WTC11 (cell line): Measurements from ENCODE around the gene STK32B. TPM values are rescaled to one million over a fixed set of nuclear protein-coding genes. Genes with fewer than 3 reads are reported as not detected.

ENCODE experiments used
- ATAC-seq: fragments of 200-7000 bp; cut with Tn5 transposase; 2 replicates; pipeline ENCODE4 v1.10.0; 2021; ENCODE audit warnings: mild to moderate bottlenecking, moderate library complexity
- CTCF ChIA-PET: fragments of 300-600 bp; sonication (Branson Sonifier 250); formaldehyde crosslinking; loops from one replicate; lab custom pipeline; 2021; ENCODE audit warnings: antibody characterized with exemption; lab: Charles Lee
- POLR2A ChIA-PET: fragments of 350-600 bp; sonication (Branson Sonifier 250); formaldehyde crosslinking; loops from one replicate; lab custom pipeline; 2021; ENCODE audit warnings: antibody characterized with exemption; lab: Charles Lee
- DNase-seq: peaks from one replicate; pipeline ENCODE4 v3.0.0; 2021; ENCODE audit warnings: low spot score
- H3K27ac Mint-ChIP-seq: 2 replicates; pipeline ENCODE4 v1.8.0; 2021; ENCODE audit warnings: mixed read lengths
- H3K27me3 Mint-ChIP-seq: 2 replicates; pipeline ENCODE4 v1.8.0; 2021; ENCODE audit warnings: low read depth, mild to moderate bottlenecking, moderate library complexity, mixed read lengths
- H3K36me3 Mint-ChIP-seq: 2 replicates; pipeline ENCODE4 v1.8.0; 2021; ENCODE audit warnings: mixed read lengths
- H3K4me1 Mint-ChIP-seq: 2 replicates; pipeline ENCODE4 v1.8.0; 2022; ENCODE audit warnings: mixed read lengths
- H3K4me3 Mint-ChIP-seq: 2 replicates; pipeline ENCODE4 v1.8.0; 2021; ENCODE audit warnings: mild to moderate bottlenecking, moderate library complexity, mixed read lengths
- H3K9me3 Mint-ChIP-seq: 2 replicates; pipeline ENCODE4 v1.8.0; 2021; ENCODE audit warnings: mixed read lengths
- CREM ChIP-seq: sonication (generic); formaldehyde crosslinking; IDR thresholded peaks from 2 replicates; pipeline ENCODE4 v1.8.1; 2022; ENCODE audit warnings: mild to moderate bottlenecking, missing genetic modification reagents, moderate library complexity
- ELF4 ChIP-seq: sonication (generic); formaldehyde crosslinking; IDR thresholded peaks from 2 replicates; pipeline ENCODE4 v1.8.1; 2022; ENCODE audit warnings: low read depth, mild to moderate bottlenecking, moderate library complexity, missing genetic modification reagents
- FOXK1 ChIP-seq: sonication (generic); formaldehyde crosslinking; IDR thresholded peaks from 2 replicates; pipeline ENCODE4 v1.8.0; 2022; ENCODE audit warnings: mild to moderate bottlenecking, moderate library complexity, missing genetic modification reagents
- GABPB1 ChIP-seq: sonication (generic); formaldehyde crosslinking; IDR thresholded peaks from 2 replicates; pipeline ENCODE4 v1.8.1; 2023; ENCODE audit warnings: mild to moderate bottlenecking, missing genetic modification reagents
- JUN ChIP-seq: sonication (generic); formaldehyde crosslinking; IDR thresholded peaks from 2 replicates; pipeline ENCODE4 v1.8.0; 2023; ENCODE audit warnings: mild to moderate bottlenecking, missing genetic modification reagents
- KAT7 ChIP-seq: sonication (generic); formaldehyde crosslinking; IDR thresholded peaks from 2 replicates; pipeline ENCODE4 v1.8.1; 2023; ENCODE audit warnings: missing genetic modification reagents, mild to moderate bottlenecking, borderline replicate concordance
- NR1H2 ChIP-seq: sonication (generic); formaldehyde crosslinking; IDR thresholded peaks from 2 replicates; pipeline ENCODE4 v1.9.0; 2021; ENCODE audit warnings: mild to moderate bottlenecking, moderate library complexity, missing genetic modification reagents
- NR2C2 ChIP-seq: sonication (generic); formaldehyde crosslinking; IDR thresholded peaks from 2 replicates; pipeline ENCODE4 v1.8.0; 2022; ENCODE audit warnings: mild to moderate bottlenecking, missing genetic modification reagents
- RORB ChIP-seq: fragments of 250-450 bp; sonication (Bioruptor Pico); IDR thresholded peaks from 2 replicates; pipeline ENCODE4 v1.9.0; 2021; ENCODE audit warnings: mild to moderate bottlenecking
- TEAD1 ChIP-seq: sonication (generic); formaldehyde crosslinking; IDR thresholded peaks from 2 replicates; pipeline ENCODE4 v1.8.0; 2022; ENCODE audit warnings: mild to moderate bottlenecking, missing genetic modification reagents
- TEAD4 ChIP-seq: sonication (generic); formaldehyde crosslinking; IDR thresholded peaks from 2 replicates; pipeline ENCODE4 v1.8.0; 2022; ENCODE audit warnings: mild to moderate bottlenecking, missing genetic modification reagents
- ZBTB21 ChIP-seq: sonication (generic); formaldehyde crosslinking; IDR thresholded peaks from 2 replicates; pipeline ENCODE4 v1.8.1; 2023; ENCODE audit warnings: mild to moderate bottlenecking, missing genetic modification reagents, borderline replicate concordance
- ZNF232 ChIP-seq: sonication (generic); formaldehyde crosslinking; IDR thresholded peaks from 2 replicates; pipeline ENCODE4 v1.8.0; 2022; ENCODE audit warnings: mild to moderate bottlenecking, missing genetic modification reagents
- ZNF263 ChIP-seq: sonication (generic); formaldehyde crosslinking; IDR thresholded peaks from 2 replicates; pipeline ENCODE4 v1.8.1; 2022; ENCODE audit warnings: low read depth, mild to moderate bottlenecking, moderate library complexity, missing genetic modification reagents
- ZNF416 ChIP-seq: fragments of 250-450 bp; sonication (Bioruptor Pico); IDR thresholded peaks from 2 replicates; pipeline ENCODE4 v1.9.0; 2021; ENCODE audit warnings: mild to moderate bottlenecking, inconsistent platforms
- total RNA-seq: library from RNA; stranded (reverse); gene quantifications from 3 replicates; pipeline ENCODE4 v1.2.3, GENCODE V29; 2021
- TF ChIP-seq, protein P1 (sequence below): sonication (generic); formaldehyde crosslinking; IDR thresholded peaks from 2 replicates; pipeline ENCODE4 v1.8.0; 2022; ENCODE audit warnings: mild to moderate bottlenecking, missing genetic modification reagents
- TF ChIP-seq, protein P2 (sequence below): sonication (generic); formaldehyde crosslinking; IDR thresholded peaks from 2 replicates; pipeline ENCODE4 v1.8.1; 2023; ENCODE audit warnings: mild to moderate bottlenecking, missing genetic modification reagents
- TF ChIP-seq, protein P3 (sequence below): fragments of 250-450 bp; sonication (Bioruptor Pico); IDR thresholded peaks from 2 replicates; pipeline ENCODE4 v1.9.0; 2021; ENCODE audit warnings: mild to moderate bottlenecking, borderline replicate concordance
- TF ChIP-seq, protein P4 (sequence below): sonication (generic); formaldehyde crosslinking; IDR thresholded peaks from 2 replicates; pipeline ENCODE4 v1.8.1; 2023; ENCODE audit warnings: mild to moderate bottlenecking, missing genetic modification reagents

STK32B gene
- total RNA-seq, 1 experiment from 2014 or later, result 1.9 TPM

DNA sequence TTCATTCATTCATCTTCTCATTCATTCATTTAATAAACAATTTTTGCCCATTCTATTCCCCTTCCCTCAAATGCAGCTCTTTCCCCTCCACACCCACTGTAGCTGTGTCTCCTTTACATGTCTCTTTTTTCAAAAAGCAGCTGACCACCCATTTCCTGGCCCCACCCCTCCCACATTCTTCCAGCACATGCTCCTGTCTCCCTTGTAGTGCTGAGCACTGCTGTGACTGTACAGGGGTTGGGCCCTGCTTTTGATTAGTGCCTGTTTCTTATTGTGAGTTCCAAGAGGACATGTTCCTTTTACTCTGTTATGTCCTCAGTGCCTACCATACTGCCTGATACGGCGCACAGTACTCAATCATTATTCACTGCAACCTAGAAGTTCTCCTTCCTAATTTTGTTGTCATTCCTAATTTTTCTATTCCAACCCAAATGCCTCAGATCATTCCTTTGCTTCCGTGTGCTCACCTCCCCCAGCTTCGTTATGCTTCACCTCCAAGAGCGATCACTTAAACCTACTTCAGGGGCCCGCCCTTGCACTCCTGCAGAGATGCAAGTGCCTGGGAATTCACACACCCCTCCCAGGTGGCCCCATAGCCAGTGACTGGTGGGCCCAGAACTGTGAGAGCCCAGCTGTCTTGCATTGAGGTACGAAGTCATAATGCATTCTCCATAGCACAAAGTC lies 152.2 kb downstream of the STK32B start (continued):
- TF ChIP-seq NR1H2 (CRISPR knock-in tag) (no peak), ZBTB21 (CRISPR knock-in tag) (no peak), GABPB1 (no peak)
- TF ChIP-seq, protein P1, sequence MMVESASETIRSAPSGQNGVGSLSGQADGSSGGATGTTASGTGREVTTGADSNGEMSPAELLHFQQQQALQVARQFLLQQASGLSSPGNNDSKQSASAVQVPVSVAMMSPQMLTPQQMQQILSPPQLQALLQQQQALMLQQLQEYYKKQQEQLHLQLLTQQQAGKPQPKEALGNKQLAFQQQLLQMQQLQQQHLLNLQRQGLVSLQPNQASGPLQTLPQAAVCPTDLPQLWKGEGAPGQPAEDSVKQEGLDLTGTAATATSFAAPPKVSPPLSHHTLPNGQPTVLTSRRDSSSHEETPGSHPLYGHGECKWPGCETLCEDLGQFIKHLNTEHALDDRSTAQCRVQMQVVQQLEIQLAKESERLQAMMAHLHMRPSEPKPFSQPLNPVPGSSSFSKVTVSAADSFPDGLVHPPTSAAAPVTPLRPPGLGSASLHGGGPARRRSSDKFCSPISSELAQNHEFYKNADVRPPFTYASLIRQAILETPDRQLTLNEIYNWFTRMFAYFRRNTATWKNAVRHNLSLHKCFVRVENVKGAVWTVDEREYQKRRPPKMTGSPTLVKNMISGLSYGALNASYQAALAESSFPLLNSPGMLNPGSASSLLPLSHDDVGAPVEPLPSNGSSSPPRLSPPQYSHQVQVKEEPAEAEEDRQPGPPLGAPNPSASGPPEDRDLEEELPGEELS (CRISPR knock-in tag), result no peak
- TF ChIP-seq, all 79 proteins: peak for 0

DNA sequence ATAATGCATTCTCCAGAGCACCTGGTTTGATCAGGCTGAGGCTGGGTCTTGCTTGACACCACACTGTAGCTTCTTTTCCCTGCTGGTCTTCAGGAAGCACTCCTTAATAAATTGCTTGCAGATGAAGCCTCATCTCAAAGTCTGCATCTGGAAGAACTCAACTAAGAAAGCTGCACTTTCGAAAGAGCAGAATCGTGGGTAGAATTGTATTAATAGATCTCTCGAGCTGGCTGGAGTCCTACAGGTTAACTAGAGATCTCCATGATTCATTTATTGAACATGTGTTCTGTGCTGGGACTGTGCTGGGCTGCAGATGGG lies 152.7 kb downstream of the STK32B start:
- no peak for ATAC-seq
- no peak for DNase-seq
- H3K36me3 Mint-ChIP-seq, result peaks cover 38% of the 10 kb centered on the region
- ChIA-PET CTCF (no interaction called here), POLR2A (no interaction called here)
- peaks cover 65% of the 10 kb centered on the region for H3K4me1 Mint-ChIP-seq
- no peak overlapping the region for H3K27ac Mint-ChIP-seq
- TF ChIP-seq CREM, result no peak
- TF ChIP-seq, all 79 proteins: peak for 0
- H3K27me3 Mint-ChIP-seq, result peaks cover 30% of the 10 kb centered on the region
- H3K4me3 Mint-ChIP-seq, result no peak overlapping the region
- peaks cover 64% of the 10 kb centered on the region for H3K9me3 Mint-ChIP-seq

DNA sequence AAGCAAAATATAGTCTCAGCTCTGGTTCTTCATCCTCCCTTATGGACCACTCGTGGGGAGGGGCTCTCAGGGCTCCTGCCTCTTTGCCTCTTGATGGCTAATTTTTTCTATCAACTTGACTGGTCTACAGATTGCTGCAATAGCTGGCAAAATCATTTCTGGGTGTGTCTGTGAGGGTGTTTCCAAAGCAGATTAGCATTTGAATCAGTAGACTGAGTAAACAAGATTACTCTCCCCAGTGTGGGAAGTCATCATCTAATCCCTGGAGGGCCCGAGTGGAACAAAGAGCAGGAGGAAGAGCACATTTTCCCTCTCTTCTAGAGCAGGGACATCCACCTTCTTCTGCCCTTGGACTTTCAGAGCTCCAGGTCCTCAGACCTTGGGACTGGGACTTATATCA lies 153.5 kb downstream of the STK32B start:
- TF ChIP-seq TEAD4 (no peak), NR2C2 (CRISPR knock-in tag) (no peak), JUN (no peak)
- Mint-ChIP-seq H3K36me3 (peaks cover 38% of the 10 kb centered on the region), H3K27me3 (peaks cover 30% of the 10 kb centered on the region), H3K4me3 (no peak overlapping the region), H3K4me1 (peaks cover 56% of the 10 kb centered on the region), H3K9me3 (peaks cover 64% of the 10 kb centered on the region), H3K27ac (no peak overlapping the region)
- ATAC-seq, result no peak
- ChIA-PET POLR2A (no interaction called here), CTCF (no interaction called here)
- DNase-seq, result no peak

GRCh38 chr4:5206016-5206790 lies 154.9 kb downstream of the STK32B start:
- H3K4me3 Mint-ChIP-seq, result no peak overlapping the region
- ChIA-PET CTCF (no interaction called here), POLR2A (no interaction called here)
- ATAC-seq, result no peak
- peaks cover 46% of the 10 kb centered on the region for H3K4me1 Mint-ChIP-seq
- H3K9me3 Mint-ChIP-seq, result peaks cover 63% of the 10 kb centered on the region
- peaks cover 37% of the 10 kb centered on the region for H3K36me3 Mint-ChIP-seq
- peaks cover 29% of the 10 kb centered on the region for H3K27me3 Mint-ChIP-seq
- H3K27ac Mint-ChIP-seq, result no peak overlapping the region
- DNase-seq, result no peak
- TF ChIP-seq ZNF416 (no peak), KAT7 (no peak), JUN (no peak), ELF4 (CRISPR knock-in tag) (no peak), ZNF232 (CRISPR knock-in tag) (no peak), FOXK1 (no peak), ZNF263 (CRISPR knock-in tag) (no peak), RORB (CRISPR knock-in tag) (no peak), TEAD1 (CRISPR knock-in tag) (no peak), ZBTB21 (CRISPR knock-in tag) (no peak)
- TF ChIP-seq, protein P2, sequence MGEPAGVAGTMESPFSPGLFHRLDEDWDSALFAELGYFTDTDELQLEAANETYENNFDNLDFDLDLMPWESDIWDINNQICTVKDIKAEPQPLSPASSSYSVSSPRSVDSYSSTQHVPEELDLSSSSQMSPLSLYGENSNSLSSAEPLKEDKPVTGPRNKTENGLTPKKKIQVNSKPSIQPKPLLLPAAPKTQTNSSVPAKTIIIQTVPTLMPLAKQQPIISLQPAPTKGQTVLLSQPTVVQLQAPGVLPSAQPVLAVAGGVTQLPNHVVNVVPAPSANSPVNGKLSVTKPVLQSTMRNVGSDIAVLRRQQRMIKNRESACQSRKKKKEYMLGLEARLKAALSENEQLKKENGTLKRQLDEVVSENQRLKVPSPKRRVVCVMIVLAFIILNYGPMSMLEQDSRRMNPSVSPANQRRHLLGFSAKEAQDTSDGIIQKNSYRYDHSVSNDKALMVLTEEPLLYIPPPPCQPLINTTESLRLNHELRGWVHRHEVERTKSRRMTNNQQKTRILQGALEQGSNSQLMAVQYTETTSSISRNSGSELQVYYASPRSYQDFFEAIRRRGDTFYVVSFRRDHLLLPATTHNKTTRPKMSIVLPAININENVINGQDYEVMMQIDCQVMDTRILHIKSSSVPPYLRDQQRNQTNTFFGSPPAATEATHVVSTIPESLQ (CRISPR knock-in tag), result no peak
- TF ChIP-seq, protein P3, sequence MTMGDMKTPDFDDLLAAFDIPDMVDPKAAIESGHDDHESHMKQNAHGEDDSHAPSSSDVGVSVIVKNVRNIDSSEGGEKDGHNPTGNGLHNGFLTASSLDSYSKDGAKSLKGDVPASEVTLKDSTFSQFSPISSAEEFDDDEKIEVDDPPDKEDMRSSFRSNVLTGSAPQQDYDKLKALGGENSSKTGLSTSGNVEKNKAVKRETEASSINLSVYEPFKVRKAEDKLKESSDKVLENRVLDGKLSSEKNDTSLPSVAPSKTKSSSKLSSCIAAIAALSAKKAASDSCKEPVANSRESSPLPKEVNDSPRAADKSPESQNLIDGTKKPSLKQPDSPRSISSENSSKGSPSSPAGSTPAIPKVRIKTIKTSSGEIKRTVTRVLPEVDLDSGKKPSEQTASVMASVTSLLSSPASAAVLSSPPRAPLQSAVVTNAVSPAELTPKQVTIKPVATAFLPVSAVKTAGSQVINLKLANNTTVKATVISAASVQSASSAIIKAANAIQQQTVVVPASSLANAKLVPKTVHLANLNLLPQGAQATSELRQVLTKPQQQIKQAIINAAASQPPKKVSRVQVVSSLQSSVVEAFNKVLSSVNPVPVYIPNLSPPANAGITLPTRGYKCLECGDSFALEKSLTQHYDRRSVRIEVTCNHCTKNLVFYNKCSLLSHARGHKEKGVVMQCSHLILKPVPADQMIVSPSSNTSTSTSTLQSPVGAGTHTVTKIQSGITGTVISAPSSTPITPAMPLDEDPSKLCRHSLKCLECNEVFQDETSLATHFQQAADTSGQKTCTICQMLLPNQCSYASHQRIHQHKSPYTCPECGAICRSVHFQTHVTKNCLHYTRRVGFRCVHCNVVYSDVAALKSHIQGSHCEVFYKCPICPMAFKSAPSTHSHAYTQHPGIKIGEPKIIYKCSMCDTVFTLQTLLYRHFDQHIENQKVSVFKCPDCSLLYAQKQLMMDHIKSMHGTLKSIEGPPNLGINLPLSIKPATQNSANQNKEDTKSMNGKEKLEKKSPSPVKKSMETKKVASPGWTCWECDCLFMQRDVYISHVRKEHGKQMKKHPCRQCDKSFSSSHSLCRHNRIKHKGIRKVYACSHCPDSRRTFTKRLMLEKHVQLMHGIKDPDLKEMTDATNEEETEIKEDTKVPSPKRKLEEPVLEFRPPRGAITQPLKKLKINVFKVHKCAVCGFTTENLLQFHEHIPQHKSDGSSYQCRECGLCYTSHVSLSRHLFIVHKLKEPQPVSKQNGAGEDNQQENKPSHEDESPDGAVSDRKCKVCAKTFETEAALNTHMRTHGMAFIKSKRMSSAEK (CRISPR knock-in tag), result no peak
- TF ChIP-seq, protein P4, sequence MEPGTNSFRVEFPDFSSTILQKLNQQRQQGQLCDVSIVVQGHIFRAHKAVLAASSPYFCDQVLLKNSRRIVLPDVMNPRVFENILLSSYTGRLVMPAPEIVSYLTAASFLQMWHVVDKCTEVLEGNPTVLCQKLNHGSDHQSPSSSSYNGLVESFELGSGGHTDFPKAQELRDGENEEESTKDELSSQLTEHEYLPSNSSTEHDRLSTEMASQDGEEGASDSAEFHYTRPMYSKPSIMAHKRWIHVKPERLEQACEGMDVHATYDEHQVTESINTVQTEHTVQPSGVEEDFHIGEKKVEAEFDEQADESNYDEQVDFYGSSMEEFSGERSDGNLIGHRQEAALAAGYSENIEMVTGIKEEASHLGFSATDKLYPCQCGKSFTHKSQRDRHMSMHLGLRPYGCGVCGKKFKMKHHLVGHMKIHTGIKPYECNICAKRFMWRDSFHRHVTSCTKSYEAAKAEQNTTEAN (CRISPR knock-in tag), result no peak
